Daoy (cell line): ENCODE measurements around the gene IL1R1. TPM values are rescaled to one million over a fixed set of nuclear protein-coding genes. Genes with fewer than 3 reads are reported as not detected.

Experiments
- DNase-seq: peaks from one replicate; pipeline ENCODE4 v3.0.0-alpha.2; 2015; ENCODE audit warnings: low read depth
- total RNA-seq: library from RNA; depleted of rRNA; stranded (reverse); fragments of >200 nt; shearing (Covaris generic); gene quantifications from 2 replicates; pipeline ENCODE4 v1.2.3, GENCODE V29; 2014

The IL1R1 gene
- total RNA-seq, 1 experiment from 2014 or later = 1.1 TPM

DNA sequence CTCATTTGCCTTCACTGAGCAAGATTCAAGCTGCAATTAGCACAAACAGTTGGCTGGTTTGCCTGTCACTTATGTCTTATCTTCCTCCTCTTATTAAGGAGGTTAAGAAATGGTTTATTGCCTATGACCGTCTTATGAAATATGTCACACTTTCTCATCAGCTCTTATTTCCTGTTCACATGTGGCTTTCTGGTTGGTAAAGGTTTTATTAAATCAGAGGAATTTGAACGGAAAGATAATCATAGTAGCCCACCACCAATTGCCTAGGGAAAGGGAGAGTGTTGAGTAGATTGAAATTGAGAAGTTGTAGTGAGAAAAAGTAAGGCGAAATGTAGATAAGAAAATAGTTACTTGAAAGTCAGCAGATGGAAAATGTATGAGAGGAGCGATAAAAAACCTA lies 4.2 kb upstream of the IL1R1 start:
- DNase-seq = no peak

DNA sequence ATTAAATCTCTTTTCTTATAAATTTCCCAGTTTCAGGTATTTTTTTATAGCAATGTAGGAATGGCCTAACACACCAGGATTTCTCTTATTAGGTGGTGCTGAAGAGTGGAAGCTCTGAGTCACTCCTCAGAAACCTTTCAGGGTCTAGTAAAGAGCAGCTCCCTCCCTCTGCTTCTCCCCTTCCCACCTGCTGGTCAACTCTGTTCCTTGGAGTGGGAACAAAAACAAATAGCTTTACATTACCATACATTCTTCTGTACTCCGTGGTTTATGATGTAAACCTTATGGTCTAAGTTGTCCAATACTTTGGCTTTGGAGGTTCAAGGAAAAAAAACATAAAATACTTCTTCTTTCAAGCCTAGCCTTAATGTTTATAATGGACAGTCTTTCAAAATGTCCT lies 2.7 kb upstream of the IL1R1 start:
- DNase-seq = no peak

DNA sequence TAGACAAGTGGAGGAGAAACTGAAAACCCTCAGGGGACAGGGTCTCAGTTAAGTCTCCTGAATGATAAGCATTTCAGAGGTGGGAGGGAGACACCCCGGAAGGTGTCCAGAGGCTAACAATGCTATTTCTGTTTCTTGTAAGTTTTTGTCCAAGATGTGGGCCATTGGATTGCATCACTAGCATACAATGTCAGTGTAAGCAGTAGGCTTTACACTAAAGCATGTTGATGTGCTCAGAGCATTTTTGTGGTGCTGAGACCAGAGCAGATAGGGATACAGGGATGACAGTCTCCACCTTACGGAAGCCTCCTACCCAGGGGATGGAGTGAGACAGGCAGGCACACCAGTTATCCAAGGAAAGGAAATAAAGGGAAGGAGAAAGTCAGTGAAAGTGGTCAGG lies 2.2 kb upstream of the IL1R1 start:
- no peak for DNase-seq

DNA sequence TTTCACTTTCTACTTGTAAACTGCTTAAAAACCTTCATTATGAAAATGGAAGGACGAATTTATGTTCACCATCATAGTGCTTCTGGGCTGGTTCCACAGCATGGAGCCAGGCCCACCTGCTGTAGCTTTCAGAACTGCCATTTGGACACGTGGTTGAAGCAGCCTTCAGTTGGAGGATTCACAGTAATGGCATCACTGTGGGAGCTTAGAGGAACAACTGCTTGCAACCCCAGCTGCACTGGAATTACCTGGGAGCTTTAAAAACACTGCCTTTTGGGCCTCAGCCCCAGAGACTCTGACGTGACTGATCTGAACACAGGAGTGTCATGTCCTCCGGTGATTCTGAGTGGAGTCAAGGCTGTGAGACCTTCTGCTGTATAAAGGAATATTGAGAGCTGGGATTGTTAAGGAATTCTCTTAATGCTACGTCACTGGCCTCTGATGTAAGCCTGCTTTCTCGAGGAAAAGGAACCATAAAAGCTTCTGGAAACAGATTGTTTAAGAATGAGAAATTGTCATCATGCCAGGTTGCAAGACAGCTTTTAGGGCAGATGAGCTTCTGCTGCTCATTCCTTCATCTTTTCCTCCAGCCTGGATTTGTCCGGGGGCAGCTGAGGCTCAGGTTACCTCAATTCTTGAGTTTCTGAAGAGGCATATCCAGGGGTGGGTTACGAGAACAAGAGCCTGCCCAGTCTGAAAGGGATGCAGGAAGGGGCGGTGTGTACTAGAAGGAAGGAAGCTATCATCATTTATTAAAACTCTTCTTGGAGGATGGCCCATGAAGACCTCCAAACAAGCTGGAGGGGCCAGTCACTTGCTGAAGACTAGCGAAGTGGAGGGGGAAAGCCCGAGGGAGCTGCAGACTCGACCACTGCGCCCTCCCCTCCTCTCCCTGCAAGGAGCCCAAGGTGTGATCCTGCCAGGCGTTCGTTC lies 1.3 kb upstream of the IL1R1 start:
- DNase-seq = no peak

DNA sequence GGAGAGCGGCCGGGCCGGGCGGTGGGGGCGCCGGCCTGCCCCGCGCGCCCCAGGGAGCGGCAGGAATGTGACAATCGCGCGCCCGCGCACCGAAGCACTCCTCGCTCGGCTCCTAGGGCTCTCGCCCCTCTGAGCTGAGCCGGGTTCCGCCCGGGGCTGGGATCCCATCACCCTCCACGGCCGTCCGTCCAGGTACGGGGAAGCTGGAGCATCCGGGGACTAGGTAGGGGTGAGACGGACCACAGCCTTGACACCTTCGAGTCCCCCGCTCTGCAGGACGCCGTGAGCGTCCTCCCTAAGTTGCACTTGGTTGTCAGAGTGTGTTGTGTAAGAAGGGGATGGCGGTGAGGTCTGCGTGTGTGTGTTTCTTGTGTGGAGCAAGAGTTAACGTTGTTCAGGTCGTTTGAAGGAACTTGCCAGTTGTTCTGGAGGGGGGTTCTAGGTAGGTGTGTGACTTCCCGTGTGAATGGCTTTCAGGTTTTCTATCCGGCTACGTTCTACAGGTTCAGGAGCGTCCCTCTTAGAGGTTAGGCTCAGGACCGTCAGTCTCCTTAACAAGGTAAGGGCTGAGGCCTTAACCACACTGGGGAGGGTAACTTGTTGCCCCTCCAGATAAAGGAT lies 393 bp downstream of the IL1R1 start:
- peak; percentile 12 for DNase-seq

DNA sequence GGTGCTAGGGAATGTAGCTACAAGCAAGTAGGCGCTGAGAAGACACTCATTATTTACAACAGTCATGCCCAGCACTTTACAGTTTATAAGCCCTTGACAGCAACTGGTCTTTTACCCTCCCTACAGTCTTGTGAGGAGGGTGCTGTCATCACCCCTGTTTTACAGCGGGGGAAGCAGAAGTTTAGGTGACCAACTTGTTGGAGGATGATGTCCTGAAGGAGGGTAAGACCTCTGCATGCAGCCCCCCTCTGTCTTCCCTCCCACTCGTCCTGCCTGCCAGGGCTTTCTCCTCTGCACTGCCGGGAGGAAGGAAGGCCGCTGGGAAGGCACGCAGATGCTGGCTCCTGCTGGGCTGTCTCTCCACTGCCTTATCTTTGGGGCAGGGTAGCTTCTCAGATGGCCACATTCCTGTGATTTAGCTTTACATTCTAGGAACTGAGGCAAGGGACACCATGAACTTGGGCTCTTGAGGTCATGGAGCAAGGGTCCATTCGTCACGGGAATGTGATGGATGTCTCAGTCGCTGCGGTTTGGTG lies 972 bp downstream of the IL1R1 start:
- DNase-seq = no peak

DNA sequence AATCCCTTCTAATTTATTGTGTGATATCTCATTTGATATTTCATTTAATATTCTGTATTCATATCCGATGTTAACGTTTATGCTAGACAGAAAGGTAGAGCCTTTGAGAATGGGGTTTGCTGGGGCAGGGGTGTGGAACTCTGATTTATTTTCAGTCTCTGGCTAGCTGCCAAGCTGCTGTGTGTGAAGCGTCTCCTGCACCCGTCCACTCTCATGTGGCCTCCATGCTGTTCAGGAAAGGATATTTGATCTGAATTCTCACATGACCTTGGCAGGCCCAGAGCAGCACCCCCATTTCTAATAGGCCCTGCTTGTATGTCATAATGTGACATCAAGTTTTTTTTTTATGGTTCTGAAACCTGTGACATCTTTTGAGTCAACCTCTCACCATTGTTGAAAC lies 1.6 kb downstream of the IL1R1 start:
- no peak for DNase-seq

DNA sequence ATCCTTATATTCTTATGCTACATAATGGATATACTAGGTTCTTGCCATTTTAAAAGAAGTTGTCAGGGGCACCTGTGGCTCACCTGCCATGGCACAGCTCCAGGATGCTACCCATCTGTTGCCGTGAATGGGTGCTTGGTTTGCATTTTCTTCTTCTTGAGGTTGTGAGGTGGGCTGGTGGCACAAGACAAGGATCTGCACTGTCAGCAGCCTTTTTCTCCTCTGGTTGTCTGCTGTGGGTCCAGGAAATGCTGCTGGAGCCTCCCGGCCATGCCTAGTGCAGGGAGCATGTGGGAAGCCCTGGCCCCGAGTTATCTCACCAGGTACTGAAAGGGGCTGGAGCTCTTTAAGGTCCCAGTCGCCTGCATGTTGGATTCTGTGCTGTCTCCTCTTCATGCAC lies 2.6 kb downstream of the IL1R1 start:
- DNase-seq = no peak

DNA sequence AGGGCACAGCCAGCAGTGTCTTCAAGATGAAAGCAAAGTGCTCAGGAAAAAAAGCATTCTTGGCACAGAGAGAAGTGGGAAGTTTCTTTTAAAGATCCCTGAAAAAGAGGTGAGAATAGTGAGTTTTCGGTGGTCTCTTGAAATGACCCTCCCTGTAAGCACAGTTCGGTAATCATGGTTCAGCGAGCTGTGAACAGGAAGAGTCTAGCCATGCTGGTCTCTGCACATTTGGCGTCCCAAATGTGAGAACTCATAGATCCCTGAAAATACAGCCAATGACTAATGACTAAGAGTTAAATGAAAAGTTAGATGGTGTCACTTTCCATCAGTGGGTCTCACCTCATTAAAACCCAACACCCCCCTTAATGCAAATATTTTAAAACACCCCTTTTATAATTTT lies 3.4 kb downstream of the IL1R1 start:
- no peak for DNase-seq

DNA sequence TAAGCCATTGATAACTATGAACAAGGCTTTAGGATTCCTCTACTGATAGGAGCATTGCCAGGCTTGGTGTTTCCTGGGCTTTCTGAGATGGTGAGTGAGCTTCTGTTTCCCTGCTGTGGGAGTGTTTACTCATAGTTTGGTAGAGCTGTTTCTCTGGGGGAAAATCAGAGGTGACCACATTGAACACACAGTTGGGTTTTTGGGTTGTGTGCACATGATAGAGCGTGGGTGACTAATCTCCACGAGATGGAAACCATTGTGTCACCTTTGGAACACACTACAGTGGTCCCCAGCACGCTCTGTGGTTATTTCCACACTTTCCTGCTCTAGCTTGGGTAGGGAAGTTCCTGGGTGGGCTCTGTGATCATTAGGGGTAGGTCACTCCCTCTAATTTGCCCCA lies 5.4 kb downstream of the IL1R1 start:
- DNase-seq = no peak

DNA sequence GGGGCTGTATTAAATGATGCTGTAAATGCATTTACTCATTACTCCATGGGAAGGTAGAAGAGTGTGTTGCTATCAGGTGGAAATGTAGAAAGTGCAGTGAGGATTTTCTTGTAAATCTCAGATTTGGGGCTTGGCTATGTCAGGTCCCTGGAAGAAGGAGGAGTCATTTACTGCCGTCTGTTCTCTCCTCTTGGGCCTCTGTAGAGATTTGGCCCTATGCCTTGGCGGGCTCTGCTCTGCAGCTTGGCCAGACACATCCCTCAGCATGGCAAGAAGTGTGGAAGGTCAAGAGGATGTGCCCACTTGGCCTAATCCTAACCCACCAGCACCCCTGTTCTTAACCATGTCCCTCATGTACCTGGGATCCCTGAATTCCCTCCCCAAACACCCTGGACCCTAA lies 6.7 kb downstream of the IL1R1 start:
- no peak for DNase-seq

DNA sequence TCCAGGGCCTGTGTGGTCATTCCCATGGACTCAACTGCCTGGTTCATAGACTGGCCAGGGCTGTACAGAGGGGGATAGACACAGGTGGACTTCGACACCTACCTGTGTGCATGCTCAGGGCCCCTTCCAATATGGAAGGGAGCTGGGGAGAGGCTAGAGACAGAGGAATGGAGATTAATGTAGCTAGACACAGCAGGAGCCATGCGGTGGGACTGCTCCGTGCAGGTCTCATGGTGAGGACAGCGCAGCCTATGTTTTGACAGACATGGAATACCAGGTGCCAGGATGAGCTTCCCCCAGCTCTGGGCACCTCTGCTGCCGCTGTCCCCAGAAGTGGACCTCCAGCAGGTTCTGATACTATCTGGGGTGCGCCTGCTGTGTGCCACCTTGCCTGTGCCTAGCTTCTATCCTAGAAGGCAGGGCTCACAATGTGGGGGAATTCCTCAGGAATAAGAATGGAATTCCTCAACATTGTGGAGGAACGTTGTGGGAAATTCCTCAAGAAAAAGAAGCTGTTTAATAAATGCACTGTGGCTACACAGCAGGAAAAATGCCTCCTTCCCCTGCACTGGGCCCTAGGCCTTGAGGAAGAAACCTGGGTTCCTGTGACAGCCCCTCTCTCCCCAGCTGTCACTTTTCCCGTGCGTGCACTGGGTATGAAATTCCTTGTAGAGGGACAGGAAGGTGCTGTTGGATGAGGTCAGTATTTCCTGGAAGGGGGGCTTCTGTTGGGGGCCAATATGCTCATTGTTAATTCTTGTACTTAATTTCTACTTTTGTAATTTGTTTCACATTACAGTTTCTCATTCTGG lies 7.3 kb downstream of the IL1R1 start:
- DNase-seq = no peak

DNA sequence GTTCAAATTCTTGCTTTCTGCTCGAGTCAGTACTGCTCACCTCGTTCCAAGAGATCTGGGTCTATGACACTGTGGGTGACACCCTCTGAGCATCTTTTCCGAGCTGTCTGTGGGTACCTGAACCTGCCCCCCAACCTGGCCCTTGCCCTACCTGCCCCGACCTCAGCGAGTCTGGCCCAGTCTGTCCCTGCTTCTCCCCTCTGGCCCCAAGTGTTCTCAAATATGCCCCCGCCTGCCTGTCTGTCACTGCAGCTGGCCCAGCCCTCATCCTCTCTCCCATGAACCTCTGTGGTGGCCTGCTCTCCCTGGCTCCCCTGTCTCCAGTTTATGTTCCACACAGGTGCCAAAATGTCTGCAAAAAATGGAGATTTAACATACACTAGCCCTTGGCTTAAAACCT lies 11.8 kb downstream of the IL1R1 start:
- no peak for DNase-seq

DNA sequence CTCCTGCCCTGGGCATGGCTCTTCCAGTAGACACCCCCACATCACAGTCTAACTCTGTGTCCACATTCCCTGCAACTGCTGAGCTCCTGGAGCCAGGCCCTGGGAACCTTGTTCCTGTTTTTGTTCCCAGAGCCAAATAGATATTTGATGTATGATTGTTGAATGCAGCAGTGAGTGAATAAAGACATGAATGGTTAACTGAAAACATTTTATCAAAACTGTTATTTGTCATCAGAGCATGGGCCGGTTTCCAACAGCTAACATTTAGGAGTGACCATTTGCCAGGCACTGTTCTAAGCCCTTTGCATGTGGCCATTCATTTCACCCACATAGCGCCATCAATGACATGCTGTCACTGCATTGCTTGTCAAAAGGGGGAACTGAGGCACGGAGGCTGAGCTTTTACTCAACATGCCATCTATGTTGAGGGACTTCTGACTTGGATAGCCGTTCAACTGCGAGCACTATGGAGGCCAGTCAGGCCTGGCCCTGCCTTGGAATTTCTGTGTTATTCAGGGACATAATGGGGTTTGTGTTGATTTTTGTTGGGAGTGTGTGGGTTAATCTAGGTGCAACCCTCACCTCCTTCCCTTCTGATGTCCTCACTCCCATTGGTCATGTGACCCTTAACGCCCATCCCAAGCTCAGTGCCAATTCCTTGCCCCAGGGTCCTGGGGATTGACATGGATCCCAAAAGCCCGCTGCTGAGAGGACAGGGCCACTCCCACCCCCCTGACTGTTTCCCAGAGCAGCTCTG lies 12.6 kb downstream of the IL1R1 start:
- no peak for DNase-seq

DNA sequence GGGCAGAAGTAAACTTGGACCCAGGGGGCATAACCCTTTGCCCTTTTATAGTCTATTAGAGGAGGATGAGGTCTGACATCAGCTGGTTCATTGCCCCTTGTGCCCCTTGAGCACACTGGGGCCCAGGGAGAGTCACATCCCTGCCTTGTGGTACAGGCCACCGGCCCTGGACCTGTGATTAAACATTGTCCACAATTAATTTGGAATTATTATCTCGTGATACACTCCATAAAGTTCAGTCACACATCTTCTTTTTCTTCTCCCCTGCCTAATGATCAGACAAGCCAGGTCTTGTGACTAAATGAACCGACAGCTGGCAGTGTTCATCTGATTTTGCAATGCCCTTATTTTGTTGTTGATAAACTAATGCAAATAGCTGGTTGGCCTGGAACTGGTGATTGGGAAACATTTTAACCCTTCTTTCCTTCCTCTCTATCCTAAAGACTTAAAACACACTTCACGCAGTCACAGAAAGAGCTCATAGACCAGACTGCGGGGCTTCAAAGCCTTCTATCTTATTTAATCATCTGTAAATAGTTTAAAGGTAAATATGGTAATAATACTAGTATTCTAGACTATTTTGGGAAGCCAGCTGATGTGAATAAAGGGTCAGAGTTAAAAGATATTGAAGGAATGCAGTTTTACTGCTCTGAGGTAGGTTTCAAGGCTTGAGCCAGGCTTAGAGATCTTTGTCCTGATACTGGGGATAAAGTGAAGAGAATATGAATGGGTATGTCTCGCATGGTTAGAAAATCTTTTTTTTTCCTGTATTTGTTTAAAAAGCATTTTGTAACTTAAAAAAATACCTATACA lies 13.4 kb downstream of the IL1R1 start:
- no peak for DNase-seq

DNA sequence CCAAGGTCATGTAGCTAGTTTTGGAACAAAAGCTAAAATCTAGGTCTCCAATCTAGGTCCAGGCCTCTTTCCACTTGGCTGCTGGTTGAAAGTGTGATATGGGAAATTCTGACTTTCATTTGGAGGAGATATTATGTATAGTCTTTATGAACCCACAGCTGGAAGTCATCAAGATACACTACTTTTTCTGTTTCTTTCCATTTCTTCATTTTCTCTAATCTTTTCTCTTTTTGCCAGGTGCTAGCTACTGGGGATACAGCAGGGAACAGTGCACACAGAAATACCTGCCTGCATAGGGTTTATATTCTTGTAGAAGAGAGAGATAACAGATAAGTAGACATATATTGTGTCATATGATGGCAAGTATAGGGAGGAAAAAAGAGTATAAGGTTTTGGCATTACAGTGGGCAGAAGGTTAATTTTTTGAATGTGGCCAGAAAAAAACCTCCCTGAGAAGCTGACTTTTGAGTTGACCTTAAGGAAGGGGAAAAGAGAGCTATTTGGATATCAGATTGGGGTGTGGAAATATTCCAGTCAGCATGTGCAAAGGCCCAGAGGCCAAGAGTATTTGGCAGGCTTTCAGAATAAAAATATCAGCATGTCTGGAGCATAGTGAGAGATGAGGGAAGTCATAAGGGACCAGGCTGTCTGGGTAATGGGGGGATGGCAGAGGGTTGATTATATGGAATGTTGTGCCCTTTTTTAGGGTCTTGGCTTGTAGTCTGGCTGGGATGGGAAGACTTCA lies 15.6 kb downstream of the IL1R1 start:
- DNase-seq = no peak

DNA sequence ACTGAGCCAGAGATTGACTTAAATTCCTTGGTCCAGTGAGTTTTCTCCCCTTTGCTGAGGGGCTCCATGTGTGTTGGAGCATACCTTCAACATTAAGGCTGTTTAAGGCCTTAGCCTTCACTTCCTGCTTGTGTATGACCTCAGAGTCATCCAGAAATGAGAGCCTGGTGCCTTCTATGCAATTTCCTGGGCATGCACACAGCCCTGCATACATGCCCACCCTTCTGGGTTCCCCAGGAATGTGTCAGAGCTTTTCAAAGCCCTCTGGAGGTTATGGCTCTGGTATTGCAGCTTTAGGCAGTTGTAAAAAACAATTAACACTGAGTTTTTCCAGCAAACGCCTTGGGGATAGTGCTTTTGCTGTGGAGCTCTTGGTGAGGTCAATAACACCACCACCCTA lies 16.7 kb downstream of the IL1R1 start:
- DNase-seq = no peak

DNA sequence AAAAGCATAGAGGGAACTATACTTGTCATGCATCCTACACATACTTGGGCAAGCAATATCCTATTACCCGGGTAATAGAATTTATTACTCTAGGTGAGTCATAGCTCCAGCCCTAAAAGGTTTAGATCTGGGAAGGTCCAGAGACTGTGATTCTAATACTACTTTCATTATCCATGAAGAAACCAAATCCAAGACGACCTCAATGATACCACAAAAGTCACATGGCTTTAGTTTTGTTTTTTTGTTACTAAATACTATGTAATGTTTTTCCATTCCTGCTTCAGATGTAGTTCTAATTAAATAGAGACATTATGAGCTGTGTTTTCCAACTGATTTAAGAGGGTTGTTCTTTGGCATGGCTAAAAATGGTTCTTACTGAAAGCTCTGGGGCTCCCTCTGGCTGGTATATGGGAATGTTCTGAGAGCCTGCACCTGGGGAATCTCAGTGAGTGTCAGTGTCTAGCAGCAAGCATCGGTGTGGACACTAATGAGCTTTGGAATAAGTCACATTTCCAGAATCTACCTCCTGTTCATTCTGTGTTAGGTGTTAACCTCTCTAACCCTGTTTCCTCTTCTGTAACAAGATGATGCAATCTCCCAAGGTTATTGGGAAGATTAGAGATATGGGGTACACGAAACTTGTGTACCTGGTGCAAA lies 23.8 kb downstream of the IL1R1 start:
- peak; percentile 26 for DNase-seq

DNA sequence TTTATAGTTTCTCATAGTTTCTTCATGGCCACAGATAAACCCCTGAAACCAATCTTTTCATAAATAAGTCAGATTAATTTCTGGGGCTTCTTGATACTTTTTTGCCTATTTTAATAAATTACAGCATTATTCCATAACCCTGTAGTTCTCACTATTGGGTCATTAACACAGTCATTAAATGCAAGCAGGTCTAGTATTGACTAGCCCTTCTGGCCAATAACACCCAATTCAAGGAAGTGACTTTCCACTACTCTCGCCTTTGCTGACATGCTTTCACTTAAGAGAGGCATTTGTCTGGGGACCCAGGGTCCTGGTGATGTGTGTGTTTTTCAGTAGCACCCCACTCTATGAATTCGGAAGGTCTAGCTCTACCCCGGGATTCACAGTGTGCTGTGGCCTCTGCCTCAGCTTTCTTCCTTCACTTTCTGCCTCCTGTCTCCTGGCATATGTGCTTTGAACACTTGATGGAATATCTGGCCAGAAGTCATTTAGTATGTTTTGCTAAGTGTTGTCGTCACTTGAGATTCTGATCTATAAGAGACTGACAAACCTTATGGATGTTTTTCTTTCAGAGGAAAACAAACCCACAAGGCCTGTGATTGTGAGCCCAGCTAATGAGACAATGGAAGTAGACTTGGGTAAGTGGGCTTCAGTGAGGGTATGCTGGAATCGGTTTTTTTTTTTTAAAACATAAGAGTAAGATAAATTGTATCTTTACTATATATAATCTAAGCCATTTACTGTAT lies 25.7 kb downstream of the IL1R1 start:
- no peak for DNase-seq
